B cell (primary cell): ENCODE data around the gene SLC25A25. TPM values are rescaled to one million over a fixed set of nuclear protein-coding genes. Genes with fewer than 3 reads are reported as not detected.

ENCODE experiments used
- ATAC-seq: fragments of 200-7000 bp; cut with Tn5 transposase; one replicate; pipeline ENCODE4 v1.10.0; 2021; ENCODE audit warnings: low read depth, mild to moderate bottlenecking, moderate number of reproducible peaks, moderate library complexity
- CTCF ChIA-PET: fragments of 350-600 bp; sonication (Branson Sonifier 250); formaldehyde crosslinking; loops from one replicate; lab custom pipeline; 2021; ENCODE audit warnings: antibody characterized with exemption, inconsistent platforms; lab: Charles Lee
- POLR2A ChIA-PET: fragments of 350-600 bp; sonication (Branson Sonifier 250); formaldehyde crosslinking; loops from one replicate; lab custom pipeline; 2021; ENCODE audit warnings: antibody characterized with exemption; lab: Charles Lee
- DNase-seq: peaks from one replicate; pipeline ENCODE4 v3.0.0; 2013
- H2AFZ ChIP-seq: 2 replicates; pipeline ENCODE4 v1.6.1; 2012; ENCODE audit warnings: mild to moderate bottlenecking, low read depth, low read length; ENCODE audit not compliant: insufficient read depth, poor library complexity, severe bottlenecking
- H3K27ac ChIP-seq, 2 donors: 1 replicate in 1 of 2; 2 replicates in 1 of 2; pipeline ENCODE4 v1.5.1; 2012 to 2013; ENCODE audit warnings: low read length in 2 of 2, mild to moderate bottlenecking in 2 of 2, moderate library complexity in 1 of 2
- H3K27me3 ChIP-seq, 4 experiments: fragments of 200-600 bp in 1 of 4; sonication (generic) in 1 of 4; replicated peaks in 1 of 4; 1 replicate in 2 of 4; 2 replicates in 2 of 4; pipeline versions ENCODE4 v1.6.1 to v1.7.0; 2013 to 2016; ENCODE audit warnings: low read length in 3 of 4, mild to moderate bottlenecking in 2 of 4, mixed read lengths in 1 of 4, moderate library complexity in 1 of 4; ENCODE audit not compliant: insufficient read depth in 4 of 4, control insufficient read depth in 3 of 4; ENCODE audit errors: control extremely low read depth in 1 of 4
- H3K36me3 ChIP-seq, 2 experiments: replicated peaks in 1 of 2; 1 replicate in 1 of 2; 2 replicates in 1 of 2; pipeline versions ENCODE4 v1.6.1 to v1.7.1; 2013; ENCODE audit warnings: low read length in 1 of 2; ENCODE audit not compliant: insufficient read depth in 2 of 2, control insufficient read depth in 1 of 2; ENCODE audit errors: control extremely low read depth in 1 of 2, extremely low read depth in 1 of 2
- H3K4me1 ChIP-seq, 2 donors: fragments of 200-600 bp in 1 of 2; sonication (generic) in 1 of 2; 1 replicate in 1 of 2; 2 replicates in 1 of 2; pipeline versions ENCODE4 v1.5.1 to v1.6.1; 2013 to 2017; ENCODE audit warnings: low read length in 2 of 2; ENCODE audit not compliant: control insufficient read depth in 2 of 2, insufficient read depth in 2 of 2
- H3K4me2 ChIP-seq: replicated peaks from 2 replicates; pipeline ENCODE3; 2012; ENCODE audit warnings: mild to moderate bottlenecking, low read depth, low read length; ENCODE audit not compliant: poor library complexity, severe bottlenecking
- H3K4me3 ChIP-seq, 5 experiments: fragments of 200-600 bp in 1 of 5; sonication (generic) in 1 of 5; 1 replicate in 3 of 5; 2 replicates in 2 of 5; pipeline versions ENCODE4 v1.5.1 to v1.7.0; 2011 to 2016; ENCODE audit warnings: low read length in 4 of 5, mild to moderate bottlenecking in 4 of 5, low read depth in 2 of 5, control low read depth in 1 of 5, moderate library complexity in 1 of 5; ENCODE audit not compliant: insufficient read depth in 1 of 5; ENCODE audit errors: control extremely low read depth in 1 of 5, extremely low read depth in 1 of 5
- H3K79me2 ChIP-seq: fragments of 200-600 bp; sonication (generic); one replicate; pipeline ENCODE4 v1.6.0; 2016; ENCODE audit warnings: low read length; ENCODE audit not compliant: control insufficient read depth, insufficient read depth
- H3K9ac ChIP-seq: fragments of 200-600 bp; sonication (generic); 2 replicates; pipeline ENCODE4 v1.6.1; 2017; ENCODE audit warnings: mild to moderate bottlenecking, low read length, moderate library complexity
- H3K9me3 ChIP-seq, 3 donors: one replicate each; pipeline versions ENCODE4 v1.6.1 to v1.7.1; 2013; ENCODE audit warnings: low read length in 2 of 3; ENCODE audit not compliant: control insufficient read depth in 2 of 3, insufficient read depth in 1 of 3; ENCODE audit errors: control extremely low read depth in 1 of 3
- H4K20me1 ChIP-seq: 2 replicates; pipeline ENCODE4 v1.6.0; 2012; ENCODE audit warnings: mild to moderate bottlenecking, low read length; ENCODE audit not compliant: insufficient read depth, control insufficient read depth, poor library complexity, severe bottlenecking
- H3K27ac Mint-ChIP-seq: one replicate; pipeline ENCODE4 v1.8.0; 2021; ENCODE audit warnings: mixed read lengths
- H3K27me3 Mint-ChIP-seq: one replicate; pipeline ENCODE4 v1.8.0; 2021; ENCODE audit warnings: mixed read lengths
- H3K4me1 Mint-ChIP-seq: one replicate; pipeline ENCODE4 v1.8.0; 2021; ENCODE audit warnings: mixed read lengths
- H3K4me3 Mint-ChIP-seq: one replicate; pipeline ENCODE4 v1.8.0; 2021; ENCODE audit warnings: mixed read lengths
- H3K9me3 Mint-ChIP-seq: one replicate; pipeline ENCODE4 v1.8.0; 2022; ENCODE audit warnings: mixed read lengths; ENCODE audit not compliant: insufficient read depth
- CTCF ChIP-seq: fragments of 200-600 bp; IDR thresholded peaks from one replicate; pipeline ENCODE4 v1.8.0; 2022; ENCODE audit warnings: antibody characterized with exemption, mild to moderate bottlenecking
- EZH2 ChIP-seq: IDR thresholded peaks from 2 replicates; pipeline ENCODE4 v1.6.1; 2012; ENCODE audit warnings: borderline replicate concordance, low read depth, mild to moderate bottlenecking, moderate library complexity, low read length; ENCODE audit not compliant: insufficient read depth, poor library complexity, severe bottlenecking
- WGBS: methylation state at CpG from one replicate; pipeline ENCODE4 v1.1.5; 2013; ENCODE audit warnings: missing lambda C conversion rate; ENCODE audit not compliant: insufficient coverage; 5-methylcytosine and 5-hydroxymethylcytosine counted together
- intact Hi-C: fragments of 100-400 bp; cut with micrococcal nuclease; formaldehyde crosslinking; loops from one replicate; pipeline ENCODE4 v1.10.0; 2022
- polyA plus RNA-seq: library from polyadenylated mRNA; depleted of rRNA; stranded (reverse); fragments of >200 nt; gene quantifications from 2 replicates; pipeline ENCODE4 v1.2.3, GENCODE V29; 2012
- total RNA-seq, 2 donors: library from RNA; stranded (reverse); fragments of 120-200 nt in 1 of 2; gene quantifications; 1 replicate in 1 of 2; 2 replicates in 1 of 2; pipeline versions ENCODE4 v1.2.3 to v1.2.4, GENCODE V29; 2013 to 2022

SLC25A25 gene
- total and polyA plus RNA-seq, 2 donors (not counting 1 experiment from before 2014, with no cell fraction given) = 12.1 to 18.6 TPM

GRCh38 chr9:128142061-128142460, 74.0 kb downstream of the SLC25A25 start:
- Mint-ChIP-seq H3K27me3 (peaks cover 6% of the 10 kb centered on the region), H3K27ac (no peak overlapping the region), H3K4me3 (no peak overlapping the region), H3K9me3 (no peaks in the 10 kb centered on the region), H3K4me1 (no peaks in the 10 kb centered on the region)
- 64% methylated on average over 3 of the region's 4 CpGs for WGBS
- Histone ChIP-seq H3K4me3 (no peak overlapping the region), H3K4me1 (peaks cover 0 to 9% of the 10 kb centered on the region in 2 donors), H3K79me2 (no peaks in the 10 kb centered on the region), H3K27ac (no peak overlapping the region), H3K4me2 (no peak overlapping the region), H2AFZ (no peak overlapping the region), H3K9ac (no peak overlapping the region), H4K20me1 (no peaks in the 10 kb centered on the region), H3K9me3 (no peaks in the 10 kb centered on the region), H3K36me3 (no peaks in the 10 kb centered on the region), H3K27me3 (peaks cover 0 to 3% (median 0%) of the 10 kb centered on the region in 4 experiments)
- no peak for TF ChIP-seq EZH2
- no peak for TF ChIP-seq CTCF
- ChIA-PET POLR2A (no interaction called here), CTCF (interaction anchor here (1.3 kb wide), 1 partner anchor 14 kb away, joined by 4 read pairs; no protein-coding TSS in a partner anchor)
- DNase-seq (no peak), ATAC-seq (no peak)
- intact Hi-C loops = no loop called here

GRCh38 chr9:128142596-128142995, 74.6 kb downstream of the SLC25A25 start:
- Mint-ChIP-seq H3K4me1 (no peaks in the 10 kb centered on the region), H3K27ac (no peak overlapping the region), H3K9me3 (no peaks in the 10 kb centered on the region), H3K27me3 (peaks cover 6% of the 10 kb centered on the region), H3K4me3 (no peak overlapping the region)
- H3K27me3 ChIP-seq = peaks cover 0 to 3% (median 0%) of the 10 kb centered on the region in 4 experiments
- H3K9ac ChIP-seq = no peak overlapping the region
- ATAC-seq = no peak
- POLR2A ChIA-PET = no interaction called here
- H2AFZ ChIP-seq = no peak overlapping the region
- no peak overlapping the region for H3K4me2 ChIP-seq
- no peak overlapping the region for H3K4me3 ChIP-seq
- CTCF ChIA-PET = interaction anchor here (0.6 to 1.3 kb wide), 3 partner anchors 14 to 1583 kb away, joined by 3 to 4 read pairs (median 3); no protein-coding TSS in a partner anchor
- no peak for DNase-seq
- no peaks in the 10 kb centered on the region for H3K36me3 ChIP-seq
- WGBS = no CpG with 5 or more reads among the region's 2 CpGs
- intact Hi-C loops = no loop called here
- H3K4me1 ChIP-seq = peaks cover 0 to 9% of the 10 kb centered on the region in 2 donors
- H4K20me1 ChIP-seq = no peaks in the 10 kb centered on the region
- no peak overlapping the region for H3K27ac ChIP-seq
- no peak for TF ChIP-seq CTCF
- no peaks in the 10 kb centered on the region for H3K9me3 ChIP-seq
- no peaks in the 10 kb centered on the region for H3K79me2 ChIP-seq
